Thoracic aorta (tissue), 2 donors: Measurements from ENCODE around the gene TNFRSF19. TPM values are rescaled to one million over a fixed set of nuclear protein-coding genes. Genes with fewer than 3 reads are reported as not detected.

Experiments used
- ATAC-seq: fragments of 150-250 bp; one replicate; pipeline ENCODE4 v1.8.0; 2017; ENCODE audit warnings: low read depth; ENCODE audit not compliant: insufficient number of reproducible peaks, low FRiP score
- DNase-seq: peaks from one replicate; pipeline ENCODE4 v3.0.0-alpha.2; 2020; ENCODE audit warnings: low spot score
- H3K27ac ChIP-seq, 2 donors: fragments of 200-600 bp; sonication (generic); 1 replicate in 1 of 2; 2 replicates in 1 of 2; pipeline ENCODE4 v1.5.1; 2016; ENCODE audit warnings: mild to moderate bottlenecking in 2 of 2, moderate library complexity in 2 of 2
- H3K27me3 ChIP-seq: fragments of 200-600 bp; sonication (generic); replicated peaks from 2 replicates; pipeline ENCODE4 v1.6.0; 2016; ENCODE audit warnings: mild to moderate bottlenecking; ENCODE audit not compliant: insufficient read depth
- H3K36me3 ChIP-seq: fragments of 200-600 bp; sonication (generic); one replicate; pipeline ENCODE4 v1.5.1; 2016
- H3K4me1 ChIP-seq, 2 donors: fragments of 200-600 bp; sonication (generic); 1 replicate in 1 of 2; 2 replicates in 1 of 2; pipeline versions ENCODE4 v1.5.1 to v1.6.0; 2016; ENCODE audit warnings: low read depth in 2 of 2, mild to moderate bottlenecking in 1 of 2; ENCODE audit not compliant: control insufficient read depth in 1 of 2
- H3K4me3 ChIP-seq: fragments of 200-600 bp; sonication (generic); 2 replicates; pipeline ENCODE4 v1.5.1; 2016; ENCODE audit warnings: mild to moderate bottlenecking
- H3K9me3 ChIP-seq: fragments of 200-600 bp; sonication (generic); 2 replicates; pipeline ENCODE4 v1.5.1; 2016
- CTCF ChIP-seq: fragments of 200-600 bp; sonication (generic); IDR thresholded peaks from one replicate; pipeline ENCODE4 v1.5.1; 2019; ENCODE audit warnings: antibody characterized with exemption
- total RNA-seq, 2 donors: library from RNA; depleted of rRNA; stranded (reverse); fragments of >200 nt; gene quantifications; one replicate each; pipeline versions ENCODE4 v1.1.0 to v1.2.3, GENCODE V29; 2016

The TNFRSF19 gene
- total RNA-seq, 2 donors from 2014 or later = 1.4 to 7.6 TPM

DNA sequence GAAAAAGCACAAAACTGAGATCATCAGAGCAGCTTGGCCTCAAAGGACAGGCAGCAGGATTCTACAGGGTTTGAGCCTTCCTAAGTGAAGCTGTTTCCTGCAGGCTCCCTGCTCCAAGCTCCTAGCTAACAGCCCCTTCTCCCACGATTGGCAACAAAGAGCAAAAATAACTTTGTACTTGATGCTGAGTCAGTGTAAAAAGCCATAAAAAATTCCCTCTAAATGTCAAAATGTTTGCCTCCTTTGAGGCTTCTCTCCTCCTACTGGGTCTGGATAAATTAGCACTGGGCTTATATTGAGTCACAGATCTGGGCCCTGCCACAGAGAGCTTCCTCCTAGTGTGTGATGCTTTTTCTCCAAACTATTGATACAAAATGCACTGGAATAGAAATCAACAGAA, 153.3 kb downstream of the TNFRSF19 start:
- Histone ChIP-seq H3K27me3 (no peaks in the 10 kb centered on the region), H3K9me3 (no peaks in the 10 kb centered on the region), H3K4me1 (peaks cover 7 to 29% of the 10 kb centered on the region in 2 donors), H3K27ac (peak overlapping the region; percentile 25 to 34), H3K36me3 (peaks cover under 1% of the 10 kb centered on the region), H3K4me3 (no peak overlapping the region)
- TF ChIP-seq CTCF = no peak
- ATAC-seq = no peak
- no peak for DNase-seq

- ATAC-seq = no peak
- peak overlapping the region; percentile 25 to 34 for H3K27ac ChIP-seq
- no peak for TF ChIP-seq CTCF
- no peak overlapping the region for H3K4me3 ChIP-seq
- DNase-seq = no peak
- H3K36me3 ChIP-seq = peaks cover 4% of the 10 kb centered on the region
- H3K4me1 ChIP-seq = peaks cover 7 to 29% of the 10 kb centered on the region in 2 donors
- H3K27me3 ChIP-seq = no peaks in the 10 kb centered on the region
- no peaks in the 10 kb centered on the region for H3K9me3 ChIP-seq
These were observed 154.2 kb downstream of the TNFRSF19 start for GRCh38 chr13:23724196-23724970.

Other genes with a start within 250 kb of the TNFRSF19 start
- 10 to 100 TPM; 36.8 to 47.6 TPM for gene SACS, start 136.7 kb upstream of the TNFRSF19 start, total RNA-seq